ENCODE measurements around the gene OR5T2.
"Not testable (repeated sequence)": the region's sequence is repeated elsewhere in the genome, so short reads cannot be mapped to it uniquely, and the experiment has no call there.

OR5T2 gene

GRCh38 chr11:56234155-56234554 is at the start of gene OR5T2:
Gene OR5T2 (minus strand): TSS chr11:56234255. CDS start chr11:56233062, 1,193 bp downstream.
- H3K4me3 ChIP-seq (ENCODE audit: low read depth in 1 of 2, low read length in 1 of 2): no peak within 1 kb of the TSS
- no peaks in the 10 kb centered on the region for H3K27me3 ChIP-seq
- H3K9me3 ChIP-seq: no peaks in the 10 kb centered on the region
- H3K36me3 ChIP-seq: no peaks in the 10 kb centered on the region
- no peak within 1 kb of the TSS for H3K27ac ChIP-seq
- no peak for TF ChIP-seq CTCF (IDR thresholded peaks at IDR 0.05)
- no peaks in the 10 kb centered on the region for H3K4me1 ChIP-seq (ENCODE audit: control insufficient read depth in 1 of 2, insufficient read depth in 1 of 2, low read depth in 1 of 2, low read length in 1 of 2)

GRCh38 chr11:56273854-56274253 is 39.8 kb upstream of the OR5T2 start, which contains the start of gene OR5T1:
Gene OR5T1 (plus strand): TSS chr11:56274154. CDS start chr11:56275639, 1,485 bp downstream.
- H3K9me3 ChIP-seq: no peaks in the 10 kb centered on the region
- H3K36me3 ChIP-seq: no peaks in the 10 kb centered on the region
- H3K4me1 ChIP-seq (ENCODE audit: control insufficient read depth in 1 of 2, insufficient read depth in 1 of 2, low read depth in 1 of 2, low read length in 1 of 2): no peaks in the 10 kb centered on the region
- H3K27me3 ChIP-seq: no peaks in the 10 kb centered on the region
- TF ChIP-seq CTCF (IDR thresholded peaks at IDR 0.05): no peak
- H3K27ac ChIP-seq: no peak within 1 kb of the TSS
- H3K4me3 ChIP-seq (ENCODE audit: low read depth in 1 of 2, low read length in 1 of 2): no peak within 1 kb of the TSS

- no peaks in the 10 kb centered on the region for H3K36me3 ChIP-seq
- no peaks in the 10 kb centered on the region for H3K9me3 ChIP-seq
- no peaks in the 10 kb centered on the region for H3K27me3 ChIP-seq
- TF ChIP-seq CTCF (IDR thresholded peaks at IDR 0.05): no peak
- H3K4me1 ChIP-seq (ENCODE audit: control insufficient read depth in 1 of 2, insufficient read depth in 1 of 2, low read depth in 1 of 2, low read length in 1 of 2): no peaks in the 10 kb centered on the region
- H3K27ac ChIP-seq: no peak overlapping the region
- H3K4me3 ChIP-seq (ENCODE audit: low read depth in 1 of 2, low read length in 1 of 2): no peak overlapping the region
Measured at GRCh38 chr11:56271092-56271491, 37.0 kb upstream of the OR5T2 start.

DNA sequence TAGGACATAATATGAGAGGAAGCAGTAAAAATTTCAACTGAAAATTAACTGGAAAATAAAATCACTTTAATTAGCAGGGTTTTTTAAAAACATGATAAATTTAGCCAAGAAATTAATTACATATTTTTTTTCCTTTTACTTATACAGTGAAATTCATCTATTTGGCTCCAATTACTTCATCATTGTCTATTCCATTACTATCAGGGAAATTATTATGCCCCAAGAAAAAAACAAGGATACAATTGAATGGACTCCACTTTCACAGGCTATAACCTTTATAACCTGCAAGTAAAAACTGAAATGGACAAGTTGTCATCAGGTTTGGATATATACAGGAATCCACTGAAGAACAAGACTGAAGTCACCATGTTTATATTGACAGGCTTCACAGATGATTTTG is 17.9 kb upstream of the OR5T2 start, which contains the start of gene OR5T3:
Gene OR5T3 (plus strand): TSS at position 301 of the 400 bp plus-strand sequence. CDS start 0 bp downstream, at position 301.
- no peaks in the 10 kb centered on the region for H3K36me3 ChIP-seq
- TF ChIP-seq CTCF (IDR thresholded peaks at IDR 0.05): no peak
- no peaks in the 10 kb centered on the region for H3K4me1 ChIP-seq (ENCODE audit: control insufficient read depth in 1 of 2, insufficient read depth in 1 of 2, low read depth in 1 of 2, low read length in 1 of 2)
- H3K9me3 ChIP-seq: no peaks in the 10 kb centered on the region
- H3K27me3 ChIP-seq: no peaks in the 10 kb centered on the region
- no peak within 1 kb of the TSS for H3K27ac ChIP-seq
- H3K4me3 ChIP-seq (ENCODE audit: low read depth in 1 of 2, low read length in 1 of 2): no peak within 1 kb of the TSS

DNA sequence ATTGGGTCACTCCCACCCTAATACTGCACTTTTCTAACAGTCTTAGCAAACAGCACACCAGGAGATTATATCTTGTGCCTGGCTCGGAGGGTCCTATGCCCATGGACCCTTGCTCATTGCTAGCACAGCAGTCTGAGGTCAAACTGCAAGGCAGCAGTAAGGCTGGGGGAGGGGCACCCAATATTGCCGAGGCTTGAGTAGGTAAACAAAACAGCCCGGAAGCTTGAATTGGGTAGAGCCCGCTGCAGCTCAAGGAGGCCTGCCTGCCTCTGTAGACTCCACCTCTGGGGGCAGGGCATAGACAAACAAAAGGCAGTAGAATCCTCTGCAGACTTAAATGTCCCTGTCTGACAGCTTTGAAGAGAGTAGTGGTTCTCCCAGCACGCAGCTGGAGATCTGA is 14.3 kb downstream of the OR5T2 start:
- H3K9me3 ChIP-seq; H3K4me3 ChIP-seq (ENCODE audit: low read depth in 1 of 2, low read length in 1 of 2); H3K4me1 ChIP-seq (ENCODE audit: control insufficient read depth in 1 of 2, insufficient read depth in 1 of 2, low read depth in 1 of 2, low read length in 1 of 2); H3K27ac ChIP-seq; H3K27me3 ChIP-seq; H3K36me3 ChIP-seq: not testable (repeated sequence)

DNA sequence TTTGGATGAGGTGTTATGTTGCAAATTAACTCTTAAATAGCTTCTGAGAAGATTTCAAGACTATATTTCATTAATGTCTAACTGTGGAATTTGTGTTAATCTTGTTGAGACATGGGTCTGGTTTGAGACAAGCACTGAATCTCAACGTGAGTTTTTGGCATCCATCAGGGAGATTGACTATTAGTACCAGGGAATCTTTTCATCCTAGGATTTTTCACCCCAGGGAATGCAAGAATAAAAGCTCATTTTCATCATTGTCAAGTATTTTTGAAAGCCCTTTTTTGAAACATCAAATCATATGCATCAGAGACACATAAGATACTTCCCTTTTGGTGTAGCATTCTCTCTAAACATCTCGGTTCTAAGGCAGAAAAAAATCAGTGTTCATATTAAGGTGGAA is 19.5 kb downstream of the OR5T2 start:
- Histone ChIP-seq H3K27ac (no peak overlapping the region), H3K9me3 (peaks cover 4% of the 10 kb centered on the region), H3K36me3 (no peaks in the 10 kb centered on the region), H3K4me1 (ENCODE audit: control insufficient read depth in 1 of 2, insufficient read depth in 1 of 2, low read depth in 1 of 2, low read length in 1 of 2) (no peaks in the 10 kb centered on the region), H3K4me3 (ENCODE audit: low read depth in 1 of 2, low read length in 1 of 2) (no peak overlapping the region), H3K27me3 (no peaks in the 10 kb centered on the region)
- no peak for TF ChIP-seq CTCF (IDR thresholded peaks at IDR 0.05)

All from neutrophil (primary cell).